IPS DF 6.9 (cell line): ENCODE results near the gene CDK4.

Experiments
- DNase-seq: peaks from one replicate; pipeline ENCODE4 v3.0.0-alpha.2; 2013; ENCODE audit warnings: low read depth, low spot score
- H3K27ac ChIP-seq: one replicate; pipeline ENCODE4 v1.5.1; 2013; ENCODE audit warnings: low read length, control low read depth
- H3K27me3 ChIP-seq: 2 replicates; pipeline ENCODE4 v1.6.1; 2013; ENCODE audit warnings: mild to moderate bottlenecking, low read length; ENCODE audit not compliant: control insufficient read depth, insufficient read depth
- H3K36me3 ChIP-seq: 2 replicates; pipeline ENCODE4 v1.6.1; 2013; ENCODE audit warnings: low read length; ENCODE audit not compliant: control insufficient read depth, insufficient read depth
- H3K4me1 ChIP-seq: 2 replicates; pipeline ENCODE4 v1.6.1; 2013; ENCODE audit warnings: low read length; ENCODE audit not compliant: control insufficient read depth, insufficient read depth
- H3K4me3 ChIP-seq: 2 replicates; pipeline ENCODE4 v1.5.1; 2013; ENCODE audit warnings: mild to moderate bottlenecking, low read length
- H3K9me3 ChIP-seq: 2 replicates; pipeline ENCODE4 v1.6.1; 2013; ENCODE audit warnings: low read length, inconsistent platforms; ENCODE audit not compliant: control insufficient read depth, insufficient read depth
- WGBS: extraction: QIAGEN DNeasy Blood & Tissue Kit; methylation state at CpG from one replicate; pipeline ENCODE4 v1.1.7; 2013; ENCODE audit warnings: mixed read lengths, missing lambda C conversion rate; ENCODE audit not compliant: insufficient read length, insufficient coverage; 5-methylcytosine and 5-hydroxymethylcytosine counted together

Gene CDK4

GRCh38 chr12:57746025-57746424, 6.1 kb downstream of the CDK4 start:
- Histone ChIP-seq H3K36me3 (peaks cover 13% of the 10 kb centered on the region; the same call in 1 of the 2 replicates), H3K27ac (no peak overlapping the region), H3K9me3 (no peaks in the 10 kb centered on the region), H3K4me3 (no peak overlapping the region), H3K27me3 (peaks cover 2% of the 10 kb centered on the region; the same call in 1 of the 2 replicates), H3K4me1 (peaks cover 2% of the 10 kb centered on the region)
- DNase-seq = no peak
- WGBS = no CpG with 5 or more reads among the region's 3 CpGs

- Histone ChIP-seq H3K27me3 (peaks cover 7% of the 10 kb centered on the region; the same call in 1 of the 2 replicates), H3K4me3 (peak overlapping the region; percentile 78; the same call in 1 of the 2 replicates), H3K9me3 (no peaks in the 10 kb centered on the region), H3K4me1 (peaks cover 1% of the 10 kb centered on the region; the same call in 1 of the 2 replicates), H3K27ac (no peak overlapping the region), H3K36me3 (peaks cover 10% of the 10 kb centered on the region; the same call in 1 of the 2 replicates)
- DNase-seq = no peak
- no CpG with 5 or more reads among the region's 8 CpGs for WGBS
Observed at GRCh38 chr12:57745485-57745881, 6.6 kb downstream of the CDK4 start.

GRCh38 chr12:57744777-57745484, 7.2 kb downstream of the CDK4 start, which contains the start of gene TSPAN31:
TSS of gene TSPAN31 (plus strand) at chr12:57745039. CDS start at chr12:57745155, 116 bp downstream.
- Histone ChIP-seq H3K27ac (no peak within 1 kb of the TSS), H3K27me3 (peaks cover 12% of the 10 kb centered on the region; the same call in 1 of the 2 replicates), H3K36me3 (peaks cover 10% of the 10 kb centered on the region; the same call in 1 of the 2 replicates), H3K9me3 (no peaks in the 10 kb centered on the region), H3K4me3 (peak within 1 kb of the TSS; percentile 78), H3K4me1 (peaks cover 1% of the 10 kb centered on the region; the same call in 1 of the 2 replicates)
- peak; percentile 94 for DNase-seq
- no CpG with 5 or more reads among the region's 29 CpGs for WGBS

- DNase-seq = no peak
- Histone ChIP-seq H3K27me3 (peaks cover 18% of the 10 kb centered on the region), H3K4me1 (peaks cover 1% of the 10 kb centered on the region; the same call in 1 of the 2 replicates), H3K36me3 (peaks cover 10% of the 10 kb centered on the region; the same call in 1 of the 2 replicates), H3K4me3 (peak overlapping the region; percentile 78; the same call in 1 of the 2 replicates), H3K27ac (no peak overlapping the region), H3K9me3 (no peaks in the 10 kb centered on the region)
- WGBS = no CpG with 5 or more reads among the region's 21 CpGs
Observed at GRCh38 chr12:57744194-57744776, 7.8 kb downstream of the CDK4 start.

GRCh38 chr12:57743769-57744168, 8.3 kb downstream of the CDK4 start:
- WGBS = no CpG with 5 or more reads among the region's 2 CpGs
- no peaks in the 10 kb centered on the region for H3K9me3 ChIP-seq
- DNase-seq = no peak
- H3K4me1 ChIP-seq = peaks cover 1% of the 10 kb centered on the region; the same call in 1 of the 2 replicates
- H3K27me3 ChIP-seq = peaks cover 22% of the 10 kb centered on the region
- no peak overlapping the region for H3K27ac ChIP-seq
- peaks cover 6% of the 10 kb centered on the region; the same call in 1 of the 2 replicates for H3K36me3 ChIP-seq
- no peak overlapping the region for H3K4me3 ChIP-seq

GRCh38 chr12:57741844-57742738, 10.0 kb downstream of the CDK4 start:
- Histone ChIP-seq H3K4me1 (peaks cover 1% of the 10 kb centered on the region; the same call in 1 of the 2 replicates), H3K4me3 (no peak overlapping the region), H3K27me3 (peaks cover 31% of the 10 kb centered on the region), H3K27ac (no peak overlapping the region), H3K9me3 (no peaks in the 10 kb centered on the region), H3K36me3 (peaks cover 3% of the 10 kb centered on the region; the same call in 1 of the 2 replicates)
- no peak for DNase-seq
- WGBS = no CpG with 5 or more reads among the region's 14 CpGs

- peaks cover 38% of the 10 kb centered on the region for H3K27me3 ChIP-seq
Observed at GRCh38 chr12:57741413-57741789, 10.7 kb downstream of the CDK4 start.

GRCh38 chr12:57740656-57741412, 11.3 kb downstream of the CDK4 start:
- Histone ChIP-seq H3K27me3 (peaks cover 42% of the 10 kb centered on the region), H3K4me1 (peaks cover 4% of the 10 kb centered on the region; the same call in 1 of the 2 replicates), H3K27ac (no peak overlapping the region), H3K36me3 (no peaks in the 10 kb centered on the region), H3K9me3 (no peaks in the 10 kb centered on the region), H3K4me3 (no peak overlapping the region)
- no peak for DNase-seq
- no CpG with 5 or more reads among the region's 5 CpGs for WGBS

More at GRCh38 chr12:57741413-57741789, 10.7 kb downstream of the CDK4 start:
- H3K4me1 ChIP-seq = peaks cover 3% of the 10 kb centered on the region; the same call in 1 of the 2 replicates
- no peak overlapping the region for H3K27ac ChIP-seq
- H3K9me3 ChIP-seq = no peaks in the 10 kb centered on the region
- peaks cover under 1% of the 10 kb centered on the region; the same call in 1 of the 2 replicates for H3K36me3 ChIP-seq
- no peak overlapping the region for H3K4me3 ChIP-seq
- no peak for DNase-seq
- no CpG with 5 or more reads among the region's 1 CpG for WGBS

- Histone ChIP-seq H3K4me3 (no peak overlapping the region), H3K9me3 (no peaks in the 10 kb centered on the region), H3K27ac (no peak overlapping the region), H3K4me1 (peaks cover 3% of the 10 kb centered on the region; the same call in 1 of the 2 replicates), H3K36me3 (no peaks in the 10 kb centered on the region), H3K27me3 (peaks cover 47% of the 10 kb centered on the region)
- no CpG with 5 or more reads among the region's 10 CpGs for WGBS
- DNase-seq = no peak
Observed at GRCh38 chr12:57739914-57740538, 12.1 kb downstream of the CDK4 start.
